GM12878 (cell line): Measurements from ENCODE around the gene EPS8. TPM values are rescaled to one million over a fixed set of nuclear protein-coding genes. Genes with fewer than 3 reads are reported as not detected.

Source experiments
- ATAC-seq: fragments of 200-7000 bp; cut with Tn5 transposase; 3 replicates; pipeline ENCODE4 v1.9.1; 2020; ENCODE audit warnings: mild to moderate bottlenecking, moderate library complexity
- BruUV-seq: library from RNA; stranded (reverse); fragments of 400-500 nt; replicated peaks from 2 replicates; lab custom pipeline; 2021; lab: Mats Ljungman, UMichigan
- CTCF ChIA-PET: fragments of 300-600 bp; sonication (Branson Sonifier 250); formaldehyde crosslinking; extraction: SDS; loops from one replicate; lab custom pipeline; 2021; ENCODE audit warnings: inconsistent platforms; lab: Yijun Ruan, JAX
- POLR2A ChIA-PET: fragments of 350-600 bp; formaldehyde crosslinking; extraction: SDS; loops from one replicate; lab custom pipeline; 2021; ENCODE audit warnings: inconsistent platforms; lab: Charles Lee
- RAD21 ChIA-PET: fragments of 300-600 bp; sonication (Branson Sonifier 250); formaldehyde crosslinking; loops from one replicate; lab custom pipeline; 2023; ENCODE audit warnings: antibody characterized with exemption; ENCODE audit not compliant: unreplicated experiment; lab: Charles Lee
- SMC1A ChIA-PET: fragments of 300-600 bp; sonication (Branson Sonifier 250); formaldehyde crosslinking; loops from one replicate; lab custom pipeline; 2023; ENCODE audit not compliant: unreplicated experiment, uncharacterized antibody; lab: Charles Lee
- DNase-seq: peaks from one replicate; pipeline ENCODE4 v3.0.0-alpha.2; 2011; ENCODE audit warnings: low read depth, low spot score
- FAIRE-seq: peaks from 3 replicates; lab custom pipeline; 2011; peaks lifted over from hg19 to GRCh38; lab: Jason Lieb, UNC
- H2AFZ ChIP-seq: 2 replicates; pipeline ENCODE4 v1.6.0; 2011; ENCODE audit warnings: low read depth, low read length, control low read depth; ENCODE audit not compliant: control insufficient read depth
- H3K27ac ChIP-seq: 2 replicates; pipeline ENCODE4 v1.5.1; 2011; ENCODE audit warnings: control low read depth; ENCODE audit not compliant: control insufficient read depth, insufficient read depth
- H3K27me3 ChIP-seq, 2 experiments: replicated peaks in 1 of 2; 2 replicates each; pipeline versions ENCODE4 v1.6.0 to v1.6.1; 2011; ENCODE audit warnings: low read length in 1 of 2; ENCODE audit not compliant: control insufficient read depth in 2 of 2, insufficient read depth in 2 of 2
- H3K36me3 ChIP-seq, 2 experiments: 2 replicates each; pipeline ENCODE4 v1.5.1; 2011; ENCODE audit warnings: low read length in 1 of 2; ENCODE audit not compliant: control insufficient read depth in 2 of 2, insufficient read depth in 2 of 2
- H3K4me1 ChIP-seq: 2 replicates; pipeline ENCODE4 v1.6.1; 2011; ENCODE audit warnings: mild to moderate bottlenecking, low read length, moderate library complexity, mixed read lengths; ENCODE audit not compliant: control insufficient read depth, insufficient read depth
- H3K4me2 ChIP-seq: 2 replicates; pipeline ENCODE4 v1.6.0; 2011; ENCODE audit warnings: control low read depth; ENCODE audit not compliant: control insufficient read depth, insufficient read depth
- H3K4me3 ChIP-seq: fragments of 200-600 bp; sonication (generic); 2 replicates; pipeline ENCODE4 v1.5.1; 2016
- H3K79me2 ChIP-seq: 2 replicates; pipeline ENCODE4 v1.6.0; 2011; ENCODE audit warnings: low read length; ENCODE audit not compliant: control insufficient read depth, insufficient read depth
- H3K9ac ChIP-seq: 2 replicates; pipeline ENCODE4 v1.8.0; 2011; ENCODE audit warnings: low read length, control low read depth, mixed read lengths; ENCODE audit not compliant: control insufficient read depth, insufficient read depth
- H3K9me3 ChIP-seq: replicated peaks from 3 replicates; pipeline ENCODE4 v1.5.1; 2011; ENCODE audit warnings: mild to moderate bottlenecking, low read length; ENCODE audit not compliant: control insufficient read depth, insufficient read depth
- H4K20me1 ChIP-seq: 2 replicates; pipeline ENCODE4 v1.6.0; 2011; ENCODE audit not compliant: control insufficient read depth, insufficient read depth
- FOS ChIP-seq: IDR thresholded peaks from 3 replicates; pipeline ENCODE4 v1.6.1; 2011; ENCODE audit warnings: borderline replicate concordance; ENCODE audit not compliant: insufficient read length; ENCODE audit errors: extremely low read depth
- NR2C1 ChIP-seq: fragments of 450-650 bp; IDR thresholded peaks from 2 replicates; pipeline ENCODE4 v1.6.1; 2017; ENCODE audit warnings: antibody characterized with exemption, mild to moderate bottlenecking, moderate library complexity
- PAX8 ChIP-seq: fragments of 450-650 bp; IDR thresholded peaks from 2 replicates; pipeline ENCODE4 v1.6.1; 2017; ENCODE audit warnings: mild to moderate bottlenecking, moderate library complexity
- POLR2AphosphoS2 ChIP-seq: IDR thresholded peaks from 2 replicates; pipeline ENCODE4 v1.6.1; 2011; ENCODE audit warnings: low read depth, mild to moderate bottlenecking, low read length, improper control_type of control experiment, moderate library complexity
- SMAD5 ChIP-seq: IDR thresholded peaks from 2 replicates; pipeline ENCODE4 v1.6.1; 2016; ENCODE audit warnings: antibody characterized with exemption, low read depth
- SMC3 ChIP-seq: IDR thresholded peaks from 2 replicates; pipeline ENCODE4 v1.6.1; 2011; ENCODE audit warnings: low read length, improper control_type of control experiment, borderline replicate concordance
- SUPT20H ChIP-seq: IDR thresholded peaks from 2 replicates; pipeline ENCODE4 v1.6.1; 2011; ENCODE audit warnings: low read depth, mild to moderate bottlenecking, low read length, moderate library complexity, borderline replicate concordance; ENCODE audit not compliant: control insufficient read depth
- TCF3 ChIP-seq: IDR thresholded peaks from 2 replicates; pipeline ENCODE4 v1.6.1; 2012; ENCODE audit warnings: low read depth, mild to moderate bottlenecking, low read length, borderline replicate concordance; ENCODE audit not compliant: insufficient read depth
- ZZZ3 ChIP-seq: IDR thresholded peaks from 2 replicates; pipeline ENCODE4 v1.6.1; 2011; ENCODE audit warnings: low read depth; ENCODE audit not compliant: control insufficient read depth, insufficient read length
- WGBS: methylation state at CpG from one replicate; pipeline ENCODE4 v1.1.6; 2016; ENCODE audit warnings: low lambda C conversion rate; ENCODE audit not compliant: insufficient replicate concordance, insufficient coverage; ENCODE audit errors: missing lambda C conversion rate; 5-methylcytosine and 5-hydroxymethylcytosine counted together
- in situ Hi-C: fragments of 300-500 bp; cut with MboI; formaldehyde crosslinking; loops from 9 replicates; pipeline ENCODE4 v1.14.3; 2018; ENCODE audit warnings: mixed read lengths
- intact Hi-C: fragments of 100-400 bp; cut with micrococcal nuclease; formaldehyde crosslinking; loops from one replicate; pipeline ENCODE4 v1.14.2; 2022; ENCODE audit not compliant: unreplicated experiment
- polyA plus RNA-seq, 11 experiments: library from polyadenylated mRNA; depleted of rRNA in 4 of 11; unstranded in 6 of 11; stranded (reverse) in 5 of 11; fragments of >200 nt; fragmentation: Nextera tagmentation in 4 of 11; fragmentation: Illumina TruSeq in 1 of 11; extraction: Ambion mirVana in 4 of 11; extraction: Trizol in 1 of 11; gene quantifications; 1 replicate in 1 of 11; 2 replicates in 10 of 11; pipeline versions ENCODE4 v1.2.1 to v1.2.3, GENCODE V29; 2011 to 2016; ENCODE audit warnings: inconsistent platforms in 2 of 11, missing spikeins in 2 of 11, low read depth in 1 of 11
- total RNA-seq, 4 experiments: library from RNA; depleted of rRNA in 3 of 4; stranded (reverse); fragments of >200 nt in 3 of 4; fragmentation: Illumina TruSeq in 1 of 4; extraction: Trizol in 1 of 4; gene quantifications; 2 replicates each; pipeline versions ENCODE4 v1.2.1 to v1.2.3, GENCODE V29; 2013 to 2021
- TF ChIP-seq, protein P1 (sequence below): IDR thresholded peaks from 2 replicates; pipeline ENCODE4 v1.6.1; 2012; ENCODE audit warnings: low read depth, low read length, improper control_type of control experiment
- TF ChIP-seq, protein P2 (sequence below): IDR thresholded peaks from 2 replicates; pipeline ENCODE4 v1.6.1; 2011; ENCODE audit warnings: borderline replicate concordance, low read depth, mild to moderate bottlenecking, moderate library complexity, mixed read lengths, low read length; ENCODE audit not compliant: insufficient read depth; ENCODE audit errors: extremely low read length

The EPS8 gene
- total and polyA plus RNA-seq, 10 of the 15 experiments (the other 5 are each of a cell fraction or from before 2014, with no cell fraction given), result 1.3 to 127 (median 3.4) TPM

DNA sequence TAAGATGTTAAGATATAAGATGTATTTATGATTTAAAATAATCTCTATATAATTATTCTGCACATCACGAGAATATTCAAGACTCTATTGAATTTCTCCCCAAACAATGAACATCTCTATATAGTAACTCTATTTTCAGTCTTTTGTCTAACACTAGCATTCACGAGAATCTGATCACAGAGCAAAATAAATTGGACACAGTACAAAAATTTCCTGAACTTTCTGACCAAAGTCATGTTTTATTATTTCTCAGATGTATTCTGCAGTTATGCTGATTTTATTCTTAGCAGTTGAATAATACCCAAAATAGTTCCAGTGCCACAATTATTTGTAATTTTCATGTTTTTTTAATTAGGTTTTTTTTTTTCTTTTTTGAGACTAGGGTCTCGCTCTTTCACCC lies 19.6 kb downstream of the EPS8 start:
- FAIRE-seq, result no peak
- Histone ChIP-seq H4K20me1 (no peaks in the 10 kb centered on the region), H3K9me3 (no peaks in the 10 kb centered on the region), H3K27me3 (no peaks in the 10 kb centered on the region), H3K27ac (no peak overlapping the region), H2AFZ (no peak overlapping the region), H3K79me2 (no peaks in the 10 kb centered on the region), H3K4me1 (no peaks in the 10 kb centered on the region), H3K9ac (no peak overlapping the region), H3K36me3 (no peaks in the 10 kb centered on the region), H3K4me2 (no peak overlapping the region), H3K4me3 (no peak overlapping the region)
- ChIA-PET POLR2A (interaction anchor here (1.1 to 3.9 kb wide), 5 partner anchors 15 to 199 kb away, joined by 3 to 48 read pairs (median 15); partner anchors contain the start of gene EPS8), CTCF (interaction anchor here (0.7 to 4.7 kb wide), 7 partner anchors 18 to 185 kb away, joined by 3 to 61 read pairs (median 5); partner anchors contain the start of gene EPS8), RAD21 (interaction anchor here (0.7 to 4.3 kb wide), 13 partner anchors 9 to 576 kb away, joined by 3 to 53 read pairs (median 8); partner anchors contain the start of gene EPS8), SMC1A (interaction anchor here (1.3 to 12.3 kb wide), 11 partner anchors 8 to 223 kb away, joined by 4 to 201 read pairs (median 8); partner anchors contain the start of gene EPS8)
- ATAC-seq, result no peak
- 86% methylated on average over 3 of the region's 3 CpGs for WGBS
- BruUV-seq, result no TSS peak
- intact Hi-C loops (no loop called here), in situ Hi-C loops (no loop called here)
- TF ChIP-seq, protein P1, sequence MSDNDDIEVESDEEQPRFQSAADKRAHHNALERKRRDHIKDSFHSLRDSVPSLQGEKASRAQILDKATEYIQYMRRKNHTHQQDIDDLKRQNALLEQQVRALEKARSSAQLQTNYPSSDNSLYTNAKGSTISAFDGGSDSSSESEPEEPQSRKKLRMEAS, result no peak
- no peak for TF ChIP-seq POLR2AphosphoS2
- no peak for TF ChIP-seq SMAD5
- no peak for TF ChIP-seq PAX8
- TF ChIP-seq, protein P2, sequence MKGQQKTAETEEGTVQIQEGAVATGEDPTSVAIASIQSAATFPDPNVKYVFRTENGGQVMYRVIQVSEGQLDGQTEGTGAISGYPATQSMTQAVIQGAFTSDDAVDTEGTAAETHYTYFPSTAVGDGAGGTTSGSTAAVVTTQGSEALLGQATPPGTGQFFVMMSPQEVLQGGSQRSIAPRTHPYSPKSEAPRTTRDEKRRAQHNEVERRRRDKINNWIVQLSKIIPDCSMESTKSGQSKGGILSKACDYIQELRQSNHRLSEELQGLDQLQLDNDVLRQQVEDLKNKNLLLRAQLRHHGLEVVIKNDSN, result no peak
- no peak for TF ChIP-seq FOS
- no peak for TF ChIP-seq ZZZ3
- TF ChIP-seq TCF3, result no peak
- TF ChIP-seq SUPT20H, result no peak
- TF ChIP-seq NR2C1, result no peak
- TF ChIP-seq SMC3, result no peak
- TF ChIP-seq, all 136 proteins: peak for 0
- DNase-seq, result no peak
